Heart left ventricle (tissue), 16 donors: Measurements from ENCODE around the gene MAGIX. TPM values are rescaled to one million over a fixed set of nuclear protein-coding genes. Genes with fewer than 3 reads are reported as not detected.

Experiments
- ATAC-seq, 4 donors: fragments of 200-7000 bp; cut with Tn5 transposase; one replicate each; pipeline ENCODE4 v1.9.1; 2020 to 2022; ENCODE audit warnings: moderate library complexity in 4 of 4, mild to moderate bottlenecking in 3 of 4, moderate number of reproducible peaks in 1 of 4
- DNase-seq, 5 donors: peaks; one replicate each; pipeline ENCODE4 v3.0.0-alpha.2; 2020
- H3K27ac ChIP-seq, 12 donors: fragments of 200-600 bp; sonication (generic) in 4 of 12; one replicate each; pipeline versions ENCODE4 v1.5.0 to v1.8.0; 2016 to 2022; ENCODE audit warnings: mild to moderate bottlenecking in 2 of 12
- H3K27me3 ChIP-seq, 9 donors: fragments of 200-600 bp; sonication (generic) in 2 of 9; one replicate each; pipeline versions ENCODE4 v1.5.1 to v1.8.0; 2016 to 2022; ENCODE audit warnings: mild to moderate bottlenecking in 3 of 9
- H3K36me3 ChIP-seq, 9 donors: fragments of 200-600 bp; sonication (generic) in 2 of 9; one replicate each; pipeline versions ENCODE4 v1.5.0 to v1.8.0; 2018 to 2022; ENCODE audit warnings: mild to moderate bottlenecking in 2 of 9
- H3K4me1 ChIP-seq, 12 donors: fragments of 200-600 bp; sonication (generic) in 4 of 12; one replicate each; pipeline versions ENCODE4 v1.5.0 to v1.8.0; 2016 to 2022; ENCODE audit warnings: mild to moderate bottlenecking in 3 of 12
- H3K4me3 ChIP-seq, 12 donors: fragments of 200-600 bp; sonication (generic) in 4 of 12; one replicate each; pipeline versions ENCODE4 v1.5.0 to v1.8.0; 2017 to 2022; ENCODE audit warnings: mild to moderate bottlenecking in 9 of 12, moderate library complexity in 4 of 12
- H3K9me3 ChIP-seq, 12 donors: fragments of 200-600 bp; sonication (generic) in 4 of 12; one replicate each; pipeline versions ENCODE4 v1.5.0 to v1.8.0; 2016 to 2022; ENCODE audit warnings: mild to moderate bottlenecking in 1 of 12
- CTCF ChIP-seq, 12 donors: fragments of 200-600 bp; sonication (generic) in 4 of 12; IDR thresholded peaks; one replicate each; pipeline versions ENCODE4 v1.5.0 to v1.8.0; 2018 to 2022; ENCODE audit warnings: antibody characterized with exemption in 12 of 12, mild to moderate bottlenecking in 5 of 12
- POLR2A ChIP-seq, 2 donors: fragments of 450-650 bp; IDR thresholded peaks; one replicate each; pipeline ENCODE4 v1.6.1; 2017; ENCODE audit warnings: antibody characterized with exemption in 2 of 2, mild to moderate bottlenecking in 2 of 2, moderate library complexity in 2 of 2
- WGBS, 4 donors: extraction: QIAGEN DNeasy Blood & Tissue Kit in 2 of 4; methylation state at CpG; one replicate each; pipeline versions ENCODE4 v1.1.5 to v1.1.7; 2013 to 2018; 5-methylcytosine and 5-hydroxymethylcytosine counted together
- intact Hi-C, 10 donors: fragments of 100-400 bp; cut with DNase I; formaldehyde crosslinking; loops; one replicate each; pipeline versions ENCODE4 v1.11.1 to v1.14.2; 2022
- polyA plus RNA-seq, 2 donors: library from polyadenylated mRNA; stranded (reverse); fragments of 200-250 nt; gene quantifications; one replicate each; pipeline ENCODE4 v1.2.3, GENCODE V29; 2013
- total RNA-seq, 9 donors: library from RNA; depleted of rRNA in 2 of 9; stranded (reverse); fragments of >200 nt in 2 of 9; fragmentation: NEBNext Ultra II Directional in 3 of 9; extraction: Animal tissue kit (Norgen Biotek cat#: 25700) in 3 of 9; gene quantifications; one replicate each; pipeline versions ENCODE4 v1.1.0 to v1.2.4, GENCODE V29; 2016 to 2023
- donor health status: ischemic (EF 13 %, LVEDD 7.1; RV severe dilation, severe dysfunction).
- donor health status: healthy with polysubstance abuse.
- donor health status: DM: no; HTN: yes; CAD: no.
- donor health status: DM: no; HTN: no; CAD: no.
- donor health status: ischemic (EF 25% LVEDD 6.9; RV normal size, moderate dysfunction).
- donor health status: ischemic (EF 25% LVEDD 5.7; RV mildly dilated, moderate dysfunction).
- donor health status: healthy.
- donor health status: DM: yes; HTN: yes; CAD: no.
- donor health status: ischemic (EF 35%, LVEDD 5.7; RV mildly dilated, moderate dysfunction).
- donor health status: nonischemic (EF 11% LVEDD 7.7; RV severe dilation, severe dysfunction).
- donor health status: DM: yes; HTN: yes; CAD: no.
- donor health status: PGD.
- donor health status: ischemic (EF 29% LVEDD 5.4; RV normal size, mild dysfunction).
- donor health status: nonischemic (EF 23%, LVEDD 6.1; RV moderate dilation, normal function).

The MAGIX gene
- total and polyA plus RNA-seq, 11 donors = 2.6 to 7.1 (median 3.3) TPM

GRCh38 chrX:49210406-49210805, 47.8 kb downstream of the MAGIX start:
- intact Hi-C loops = no loop called here
- H3K4me1 ChIP-seq = no peaks in the 10 kb centered on the region
- H3K4me3 ChIP-seq = no peak overlapping the region
- DNase-seq (no peak), ATAC-seq (no peak)
- WGBS, 4 donors = 70 to 77% (median 73%) methylated on average over 6 to 8 of the region's 8 CpGs
- H3K9me3 ChIP-seq = no peaks in the 10 kb centered on the region
- H3K36me3 ChIP-seq = no peaks in the 10 kb centered on the region
- peaks cover 0 to 5% (median 0%) of the 10 kb centered on the region in 9 donors for H3K27me3 ChIP-seq
- no peak overlapping the region for H3K27ac ChIP-seq
- no peak for TF ChIP-seq POLR2A (IDR thresholded peaks at IDR 0.05)
- no peak for TF ChIP-seq CTCF (IDR thresholded peaks at IDR 0.05)

- TF ChIP-seq POLR2A (IDR thresholded peaks at IDR 0.05) (no peak), CTCF (IDR thresholded peaks at IDR 0.05) (no peak)
- Histone ChIP-seq H3K9me3 (no peaks in the 10 kb centered on the region), H3K36me3 (no peaks in the 10 kb centered on the region), H3K27ac (no peak overlapping the region), H3K4me1 (no peaks in the 10 kb centered on the region), H3K27me3 (peaks cover 0 to 5% (median 0%) of the 10 kb centered on the region in 9 donors), H3K4me3 (no peak overlapping the region)
- 71 to 86% (median 79%) methylated on average over 6 to 9 of the region's 9 CpGs for WGBS, 4 donors
- DNase-seq (no peak), ATAC-seq (no peak)
- intact Hi-C loops = no loop called here
These were observed 48.5 kb downstream of the MAGIX start for GRCh38 chrX:49211074-49211473.

- ATAC-seq = no peak
- H3K36me3 ChIP-seq = no peaks in the 10 kb centered on the region
- no peak overlapping the region for H3K4me3 ChIP-seq
- H3K27me3 ChIP-seq = peaks cover 0 to 5% (median 0%) of the 10 kb centered on the region in 9 donors
- no peaks in the 10 kb centered on the region for H3K4me1 ChIP-seq
- no peak overlapping the region for H3K27ac ChIP-seq
- WGBS, 4 donors = 85 to 95% (median 88%) methylated on average over 2 of the region's 2 CpGs
- TF ChIP-seq POLR2A (IDR thresholded peaks at IDR 0.05) = no peak
- no peak for TF ChIP-seq CTCF (IDR thresholded peaks at IDR 0.05)
- no peak for DNase-seq
- intact Hi-C loops = no loop called here
- no peaks in the 10 kb centered on the region for H3K9me3 ChIP-seq
These were observed 49.7 kb downstream of the MAGIX start for GRCh38 chrX:49212209-49212608.

- peaks cover 0 to 5% (median 0%) of the 10 kb centered on the region in 9 donors for H3K27me3 ChIP-seq
- H3K4me3 ChIP-seq = no peak overlapping the region
- no peak for DNase-seq
- no peak overlapping the region for H3K27ac ChIP-seq
- intact Hi-C loops = no loop called here
- no peaks in the 10 kb centered on the region for H3K4me1 ChIP-seq
- no peak for ATAC-seq
- H3K36me3 ChIP-seq = no peaks in the 10 kb centered on the region
- H3K9me3 ChIP-seq = no peaks in the 10 kb centered on the region
- WGBS, 4 donors = 52 to 79% (median 69%) methylated on average over 1 of the region's 1 CpG
- TF ChIP-seq CTCF (IDR thresholded peaks at IDR 0.05) (no peak), POLR2A (IDR thresholded peaks at IDR 0.05) (no peak)
These were observed 50.3 kb downstream of the MAGIX start for GRCh38 chrX:49212861-49213260.
